Loucy (cell line): ENCODE results near the gene CLDND1.

ENCODE experiments used
- H2AFZ ChIP-seq: fragments of 200-600 bp; sonication (generic); 2 replicates; pipeline ENCODE4 v1.6.0; 2016; ENCODE audit warnings: antibody characterized with exemption, mild to moderate bottlenecking, low read length, moderate library complexity
- H3F3A ChIP-seq: fragments of 200-600 bp; 2 replicates; pipeline ENCODE4 v1.6.0; 2016; ENCODE audit warnings: antibody characterized with exemption, low read depth, mild to moderate bottlenecking
- H3K27me3 ChIP-seq: fragments of 200-600 bp; sonication (generic); 2 replicates; pipeline ENCODE4 v1.6.1; 2014; ENCODE audit warnings: low read length, mild to moderate bottlenecking; ENCODE audit not compliant: insufficient read depth, poor library complexity, severe bottlenecking
- H3K36me3 ChIP-seq: fragments of 200-600 bp; sonication (generic); 2 replicates; pipeline ENCODE4 v1.6.1; 2016; ENCODE audit warnings: low read length; ENCODE audit not compliant: insufficient read depth
- H3K4me1 ChIP-seq: fragments of 200-600 bp; sonication (generic); 2 replicates; pipeline ENCODE4 v1.5.1; 2014; ENCODE audit warnings: low read length, mild to moderate bottlenecking; ENCODE audit not compliant: insufficient read depth, poor library complexity, severe bottlenecking
- H3K4me2 ChIP-seq: fragments of 200-600 bp; sonication (generic); 2 replicates; pipeline ENCODE4 v1.6.0; 2014; ENCODE audit warnings: antibody characterized with exemption, low read length, low read depth, mild to moderate bottlenecking; ENCODE audit not compliant: poor library complexity, severe bottlenecking
- H3K4me3 ChIP-seq: fragments of 200-600 bp; sonication (generic); 2 replicates; pipeline ENCODE4 v1.5.1; 2014; ENCODE audit warnings: low read length, mild to moderate bottlenecking, mixed read lengths; ENCODE audit not compliant: poor library complexity, severe bottlenecking
- H3K79me2 ChIP-seq: fragments of 200-600 bp; sonication (generic); 2 replicates; pipeline ENCODE4 v1.6.1; 2014; ENCODE audit warnings: low read length; ENCODE audit not compliant: insufficient read depth
- H3K9ac ChIP-seq: fragments of 200-600 bp; sonication (generic); 2 replicates; pipeline ENCODE4 v1.6.0; 2014; ENCODE audit warnings: mild to moderate bottlenecking, low read depth, low read length, moderate library complexity; ENCODE audit not compliant: poor library complexity, severe bottlenecking
- H3K9me2 ChIP-seq: fragments of 200-600 bp; sonication (generic); replicated peaks from 2 replicates; pipeline ENCODE4 v1.6.1; 2016; ENCODE audit warnings: low read depth, low read length, mixed read lengths
- H3K9me3 ChIP-seq: fragments of 200-600 bp; sonication (generic); 2 replicates; pipeline ENCODE4 v1.6.1; 2014; ENCODE audit warnings: mild to moderate bottlenecking, antibody characterized with exemption, low read length, low read depth; ENCODE audit not compliant: insufficient read depth
- H4K20me1 ChIP-seq: fragments of 200-600 bp; sonication (generic); 2 replicates; pipeline ENCODE4 v1.6.0; 2014; ENCODE audit warnings: antibody characterized with exemption, low read length, mild to moderate bottlenecking; ENCODE audit not compliant: insufficient read depth, poor library complexity, severe bottlenecking
- CTCF ChIP-seq: fragments of 200-600 bp; sonication (generic); conservative IDR thresholded peaks from 2 replicates; pipeline ENCODE4 v1.5.1; 2014; ENCODE audit warnings: mild to moderate bottlenecking, antibody characterized with exemption, low read length
- EZH2phosphoT487 ChIP-seq: fragments of 200-600 bp; IDR thresholded peaks from 2 replicates; pipeline ENCODE4 v1.6.1; 2018; ENCODE audit warnings: antibody characterized with exemption, mild to moderate bottlenecking, moderate library complexity, borderline replicate concordance

The CLDND1 gene

GRCh38 chr3:98558100-98558827 is 35.6 kb upstream of the CLDND1 start:
- Histone ChIP-seq H3K9ac (no peak overlapping the region), H3K4me2 (no peak overlapping the region), H3K9me2 (no peaks in the 10 kb centered on the region), H3K4me1 (peaks cover 14% of the 10 kb centered on the region), H4K20me1 (no peaks in the 10 kb centered on the region), H3K9me3 (no peaks in the 10 kb centered on the region), H2AFZ (no peak overlapping the region), H3K79me2 (no peaks in the 10 kb centered on the region), H3K4me3 (no peak overlapping the region), H3K36me3 (no peaks in the 10 kb centered on the region), H3K27me3 (no peaks in the 10 kb centered on the region), H3F3A (no peaks in the 10 kb centered on the region)
- TF ChIP-seq CTCF (no peak), EZH2phosphoT487 (no peak)

GRCh38 chr3:98557324-98558010 is 34.8 kb upstream of the CLDND1 start:
- H2AFZ ChIP-seq, result no peak overlapping the region

More at GRCh38 chr3:98557324-98558010, 34.8 kb upstream of the CLDND1 start:
- H3K27me3 ChIP-seq, result no peaks in the 10 kb centered on the region
- H3K9me3 ChIP-seq, result no peaks in the 10 kb centered on the region
- no peak for TF ChIP-seq EZH2phosphoT487
- TF ChIP-seq CTCF, result no peak
- no peaks in the 10 kb centered on the region for H3F3A ChIP-seq
- no peaks in the 10 kb centered on the region for H3K9me2 ChIP-seq
- H3K36me3 ChIP-seq, result no peaks in the 10 kb centered on the region
- H3K4me3 ChIP-seq, result no peak overlapping the region
- no peak overlapping the region for H3K9ac ChIP-seq
- no peaks in the 10 kb centered on the region for H3K79me2 ChIP-seq
- H3K4me1 ChIP-seq, result peaks cover 9% of the 10 kb centered on the region
- no peaks in the 10 kb centered on the region for H4K20me1 ChIP-seq
- H3K4me2 ChIP-seq, result no peak overlapping the region
